AG04450 (cell line): ENCODE data around the gene GNB1L. TPM values are rescaled to one million over a fixed set of nuclear protein-coding genes. Genes with fewer than 3 reads are reported as not detected.
A peak's percentile ranks its signal among the peaks of the same experiment; 100 is the strongest.

Experiments
- CTCF ChIA-PET: fragments of 300-600, 350-600 bp; formaldehyde crosslinking; extraction: SDS; loops from one replicate; lab custom pipeline; 2022; ENCODE audit warnings: antibody characterized with exemption, inconsistent platforms; lab: Charles Lee
- POLR2A ChIA-PET: fragments of 350-600 bp; formaldehyde crosslinking; extraction: SDS; loops from one replicate; lab custom pipeline; 2021; ENCODE audit warnings: antibody characterized with exemption, inconsistent platforms; lab: Yijun Ruan, JAX
- DNase-seq: peaks from one replicate; pipeline ENCODE4 v3.0.0-alpha.2; 2011; ENCODE audit warnings: low read depth, low spot score
- H3K27ac ChIP-seq: one replicate; pipeline ENCODE4 v1.5.1; 2012; ENCODE audit warnings: low read depth, low read length, control low read depth
- H3K27me3 ChIP-seq: one replicate; pipeline ENCODE4 v1.6.0; 2012; ENCODE audit warnings: low read length; ENCODE audit not compliant: control insufficient read depth, insufficient read depth
- H3K4me3 ChIP-seq: 2 replicates; pipeline ENCODE4 v1.5.1; 2011; ENCODE audit warnings: mild to moderate bottlenecking, low read depth, low read length, control low read depth
- H3K9me3 ChIP-seq: 2 replicates; pipeline ENCODE4 v1.5.1; 2012; ENCODE audit warnings: low read length; ENCODE audit not compliant: control insufficient read depth, insufficient read depth
- CTCF ChIP-seq: IDR thresholded peaks from 2 replicates; pipeline ENCODE4 v1.5.1; 2011; ENCODE audit warnings: low read depth, low read length, control low read depth, inconsistent platforms
- polyA plus RNA-seq: library from polyadenylated mRNA; depleted of rRNA; stranded (reverse); fragments of >200 nt; gene quantifications from 2 replicates; pipeline ENCODE4 v1.2.3, GENCODE V29; 2011

GNB1L gene
- polyA plus RNA-seq, 1 experiment = 1.3 TPM

- H3K9me3 ChIP-seq = no peaks in the 10 kb centered on the region; the same call in 1 of the 2 replicates
- no peak for DNase-seq
- H3K4me3 ChIP-seq = no peak overlapping the region
- no peaks in the 10 kb centered on the region for H3K27me3 ChIP-seq
- H3K27ac ChIP-seq = peak overlapping the region; percentile 95
- no peak for TF ChIP-seq CTCF
- CTCF ChIA-PET = interaction anchor here (1.1 kb wide), 1 partner anchor 152 kb away, joined by 3 read pairs; no protein-coding TSS in a partner anchor
- POLR2A ChIA-PET = interaction anchor here (1.0 to 1.3 kb wide), 2 partner anchors 8 to 28 kb away, joined by 6 read pairs; partner anchors contain the start of genes GNB1L and RTL10
These were observed 28.0 kb upstream of the GNB1L start for GRCh38 chr22:19882446-19883381.

GRCh38 chr22:19880786-19881569, 26.3 kb upstream of the GNB1L start:
- no peaks in the 10 kb centered on the region; the same call in 1 of the 2 replicates for H3K9me3 ChIP-seq
- CTCF ChIA-PET = no interaction called here
- H3K27me3 ChIP-seq = no peaks in the 10 kb centered on the region
- TF ChIP-seq CTCF = no peak
- POLR2A ChIA-PET = interaction anchor here (0.7 to 2.1 kb wide), 5 partner anchors 10 to 27 kb away, joined by 3 to 10 read pairs (median 6); partner anchors contain the start of genes GNB1L and RTL10
- peak; percentile 87 for DNase-seq
- H3K27ac ChIP-seq = peak overlapping the region; percentile 95
- H3K4me3 ChIP-seq = peak overlapping the region; percentile 7; the same call in 1 of the 2 replicates

- DNase-seq = no peak
- no peak for TF ChIP-seq CTCF
- no peaks in the 10 kb centered on the region; the same call in 1 of the 2 replicates for H3K9me3 ChIP-seq
- no peaks in the 10 kb centered on the region for H3K27me3 ChIP-seq
- no peak overlapping the region for H3K4me3 ChIP-seq
- ChIA-PET POLR2A (interaction anchor here (1.6 to 2.1 kb wide), 3 partner anchors 12 to 25 kb away, joined by 3 to 10 read pairs (median 5); no protein-coding TSS in a partner anchor), CTCF (no interaction called here)
- H3K27ac ChIP-seq = peak overlapping the region; percentile 95
These were observed 25.5 kb upstream of the GNB1L start for GRCh38 chr22:19879992-19880785.

GRCh38 chr22:19879643-19879991, 24.9 kb upstream of the GNB1L start:
- Histone ChIP-seq H3K27ac (peak overlapping the region; percentile 47), H3K27me3 (no peaks in the 10 kb centered on the region), H3K4me3 (no peak overlapping the region), H3K9me3 (no peaks in the 10 kb centered on the region; the same call in 1 of the 2 replicates)
- ChIA-PET CTCF (no interaction called here), POLR2A (interaction anchor here (1.7 kb wide), 1 partner anchor 13 kb away, joined by 5 read pairs; no protein-coding TSS in a partner anchor)
- DNase-seq = no peak
- no peak for TF ChIP-seq CTCF
